Transverse colon (tissue), 3 donors: ENCODE measurements around the gene PRUNE1.

Experiments
- POLR2A ChIP-seq: fragments of 450-650 bp; IDR thresholded peaks from one replicate; pipeline ENCODE4 v1.6.1; 2016; ENCODE audit warnings: antibody characterized with exemption, mild to moderate bottlenecking, moderate library complexity
- TF ChIP-seq, protein P1 (sequence below), 5 experiments: fragments of 200-600 bp in 3 of 5; fragments of 450-650 bp in 2 of 5; sonication (generic) in 3 of 5; IDR thresholded peaks; 1 replicate in 2 of 5; 2 replicates in 3 of 5; pipeline ENCODE4 v1.5.1; 2016 to 2017; ENCODE audit warnings: antibody characterized with exemption in 5 of 5, inconsistent platforms in 3 of 5, mild to moderate bottlenecking in 2 of 5, moderate library complexity in 1 of 5

DNA sequence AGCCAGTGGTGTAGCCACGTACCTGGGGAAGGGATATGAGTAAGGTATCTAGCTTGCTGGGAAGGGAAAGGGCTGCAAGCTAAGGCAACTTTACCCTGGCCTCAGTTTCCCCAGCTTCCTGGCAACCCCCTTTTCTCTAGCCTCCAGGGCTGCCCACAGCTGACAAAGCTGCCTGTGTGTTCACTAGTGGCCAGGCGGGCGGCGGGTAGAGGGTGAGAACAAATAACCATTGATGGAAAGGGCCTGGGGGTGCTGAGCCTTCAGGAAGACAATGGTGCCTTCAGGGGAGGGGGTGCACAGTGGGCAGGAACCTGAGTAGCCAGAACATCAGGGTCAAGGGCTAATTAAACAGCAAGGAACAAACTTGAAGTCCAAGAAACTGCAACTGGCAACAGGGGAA, 39.8 kb upstream of the PRUNE1 start:
- TF ChIP-seq, protein P1, sequence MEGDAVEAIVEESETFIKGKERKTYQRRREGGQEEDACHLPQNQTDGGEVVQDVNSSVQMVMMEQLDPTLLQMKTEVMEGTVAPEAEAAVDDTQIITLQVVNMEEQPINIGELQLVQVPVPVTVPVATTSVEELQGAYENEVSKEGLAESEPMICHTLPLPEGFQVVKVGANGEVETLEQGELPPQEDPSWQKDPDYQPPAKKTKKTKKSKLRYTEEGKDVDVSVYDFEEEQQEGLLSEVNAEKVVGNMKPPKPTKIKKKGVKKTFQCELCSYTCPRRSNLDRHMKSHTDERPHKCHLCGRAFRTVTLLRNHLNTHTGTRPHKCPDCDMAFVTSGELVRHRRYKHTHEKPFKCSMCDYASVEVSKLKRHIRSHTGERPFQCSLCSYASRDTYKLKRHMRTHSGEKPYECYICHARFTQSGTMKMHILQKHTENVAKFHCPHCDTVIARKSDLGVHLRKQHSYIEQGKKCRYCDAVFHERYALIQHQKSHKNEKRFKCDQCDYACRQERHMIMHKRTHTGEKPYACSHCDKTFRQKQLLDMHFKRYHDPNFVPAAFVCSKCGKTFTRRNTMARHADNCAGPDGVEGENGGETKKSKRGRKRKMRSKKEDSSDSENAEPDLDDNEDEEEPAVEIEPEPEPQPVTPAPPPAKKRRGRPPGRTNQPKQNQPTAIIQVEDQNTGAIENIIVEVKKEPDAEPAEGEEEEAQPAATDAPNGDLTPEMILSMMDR (IDR thresholded peaks at IDR 0.05), result no peak
- TF ChIP-seq POLR2A, result no peak
